Activated T-helper 1 cell treated with Interleukin-2 at 50 U/mL for 16 hours (primary cell): Measurements from ENCODE around the gene AMELX.

Source experiments
- DNase-seq: peaks from one replicate; pipeline ENCODE4 v3.0.0-alpha.2; 2020; ENCODE audit warnings: low read depth

Gene AMELX

GRCh38 chrX:11293113-11293512 is at the start of gene AMELX:
AMELX (plus strand) TSS chrX:11293413; CDS start chrX:11294789, 1,376 bp downstream.
- no peak for DNase-seq

GRCh38 chrX:11244636-11245035 is 48.6 kb upstream of the AMELX start:
- DNase-seq, result no peak

- DNase-seq, result no peak
Observed at GRCh38 chrX:11254417-11255109, 38.6 kb upstream of the AMELX start.

GRCh38 chrX:11257290-11257689 is 35.9 kb upstream of the AMELX start:
- DNase-seq, result no peak

- DNase-seq, result no peak
Observed at GRCh38 chrX:11257711-11258110, 35.5 kb upstream of the AMELX start.

GRCh38 chrX:11259437-11259836 is 33.8 kb upstream of the AMELX start:
- no peak for DNase-seq

GRCh38 chrX:11261260-11261659 is 32.0 kb upstream of the AMELX start:
- no peak for DNase-seq

- DNase-seq, result no peak
Observed at GRCh38 chrX:11264925-11265324, 28.3 kb upstream of the AMELX start.

- DNase-seq, result no peak
Observed at GRCh38 chrX:11265352-11265751, 27.9 kb upstream of the AMELX start.

- no peak for DNase-seq
Observed at GRCh38 chrX:11266573-11267003, 26.6 kb upstream of the AMELX start.

GRCh38 chrX:11267425-11267824 is 25.8 kb upstream of the AMELX start:
- DNase-seq, result no peak

GRCh38 chrX:11269006-11269405 is 24.2 kb upstream of the AMELX start:
- DNase-seq, result no peak

- DNase-seq, result no peak
Observed at GRCh38 chrX:11269996-11270395, 23.2 kb upstream of the AMELX start.

- DNase-seq, result no peak
Observed at GRCh38 chrX:11272290-11272689, 20.9 kb upstream of the AMELX start.

GRCh38 chrX:11272863-11273262 is 20.4 kb upstream of the AMELX start:
- no peak for DNase-seq

GRCh38 chrX:11273544-11273943 is 19.7 kb upstream of the AMELX start:
- no peak for DNase-seq

- no peak for DNase-seq
Observed at GRCh38 chrX:11282043-11282442, 11.2 kb upstream of the AMELX start.

- no peak for DNase-seq
Observed at GRCh38 chrX:11285651-11286050, 7.6 kb upstream of the AMELX start.

GRCh38 chrX:11287505-11287904 is 5.7 kb upstream of the AMELX start:
- DNase-seq, result no peak

GRCh38 chrX:11290416-11291102 is 2.7 kb upstream of the AMELX start:
- DNase-seq, result no peak

GRCh38 chrX:11296051-11296450 is 2.8 kb downstream of the AMELX start:
- no peak for DNase-seq

GRCh38 chrX:11298600-11298999 is 5.4 kb downstream of the AMELX start:
- no peak for DNase-seq

GRCh38 chrX:11304829-11305228 is 11.6 kb downstream of the AMELX start:
- no peak for DNase-seq

GRCh38 chrX:11305641-11306040 is 12.4 kb downstream of the AMELX start:
- no peak for DNase-seq
